ENCODE results near the gene KCNK16. TPM values are rescaled to one million over a fixed set of nuclear protein-coding genes. Genes with fewer than 3 reads are reported as not detected.
A peak's percentile ranks its signal among the peaks of the same experiment; 100 is the strongest.

The KCNK16 gene
- total and polyA plus RNA-seq, 2 of the 13 experiments (the other 11 are each of a cell fraction or from before 2014, with no cell fraction given): not detected

- TF ChIP-seq ZNF124 (CRISPR knock-in tag; IDR thresholded peaks at IDR 0.05): no peak
- TF ChIP-seq PHB2 (IDR thresholded peaks at IDR 0.05; ENCODE audit: partially characterized antibody): no peak
- no peak for TF ChIP-seq TEF (CRISPR knock-in tag; IDR thresholded peaks at IDR 0.05)
- no peak for TF ChIP-seq CSRNP2 (CRISPR knock-in tag; conservative IDR thresholded peaks at IDR 0.05; ENCODE audit: low read depth)
- no peak for TF ChIP-seq ZNF343 (CRISPR knock-in tag; IDR thresholded peaks at IDR 0.05)
- TF ChIP-seq KDM1A (CRISPR knock-in tag; IDR thresholded peaks at IDR 0.05): 0 out of 2 replicates have a peak, but pooled peaks have one; percentile 47
- no peak for TF ChIP-seq ZNF383 (CRISPR knock-in tag; IDR thresholded peaks at IDR 0.05; ENCODE audit: borderline replicate concordance)
- TF ChIP-seq ZNF44 (CRISPR knock-in tag; IDR thresholded peaks at IDR 0.05): no peak
- no peak for TF ChIP-seq ZNF576 (CRISPR knock-in tag; IDR thresholded peaks at IDR 0.05)
- no peak for TF ChIP-seq ZNF839 (CRISPR knock-in tag; IDR thresholded peaks at IDR 0.05; ENCODE audit: borderline replicate concordance)
- no peak for TF ChIP-seq SIN3A (IDR thresholded peaks at IDR 0.05; ENCODE audit: borderline replicate concordance, low read depth, low read length)
- TF ChIP-seq HMG20A (CRISPR knock-in tag; IDR thresholded peaks at IDR 0.05; ENCODE audit: borderline replicate concordance): peak; percentile 68; the same call in 1 of the 2 replicates
- TF ChIP-seq ZEB1 (IDR thresholded peaks at IDR 0.05; ENCODE audit: insufficient replicate concordance, low read depth): no peak
- TF ChIP-seq ATF7 (IDR thresholded peaks at IDR 0.05): no peak
- no peak for TF ChIP-seq ATF7 (CRISPR knock-in tag; IDR thresholded peaks at IDR 0.05)
- TF ChIP-seq KDM5A (IDR thresholded peaks at IDR 0.05; ENCODE audit: borderline replicate concordance, low read length): no peak
- no peak for TF ChIP-seq ZFP1 (CRISPR knock-in tag; IDR thresholded peaks at IDR 0.05)
- TF ChIP-seq PLSCR1 (CRISPR knock-in tag; IDR thresholded peaks at IDR 0.05; ENCODE audit: borderline replicate concordance): no peak
- no peak for TF ChIP-seq ZNF672 (CRISPR knock-in tag; IDR thresholded peaks at IDR 0.05)
- TF ChIP-seq ARHGAP35 (CRISPR knock-in tag; IDR thresholded peaks at IDR 0.05; ENCODE audit: borderline replicate concordance): no peak
- no peak for TF ChIP-seq ZSCAN31 (CRISPR knock-in tag; IDR thresholded peaks at IDR 0.05; ENCODE audit: low read depth)
- no peak for TF ChIP-seq SOX6 (IDR thresholded peaks at IDR 0.05)
- TF ChIP-seq SOX6 (CRISPR knock-in tag; IDR thresholded peaks at IDR 0.05): peak; percentile 72
- TF ChIP-seq SALL1 (CRISPR knock-in tag; IDR thresholded peaks at IDR 0.05): peak; percentile 79
- TF ChIP-seq ZNF737 (CRISPR knock-in tag; IDR thresholded peaks at IDR 0.05; ENCODE audit: borderline replicate concordance): no peak
- TF ChIP-seq ZNF703 (CRISPR knock-in tag; IDR thresholded peaks at IDR 0.05; ENCODE audit: borderline replicate concordance): no peak
- TF ChIP-seq HDAC1 (CRISPR knock-in tag; IDR thresholded peaks at IDR 0.05): peak; percentile 66; the same call in 1 of the 2 replicates
- no peak for TF ChIP-seq PBX2 (CRISPR knock-in tag; IDR thresholded peaks at IDR 0.05)
- no peak for TF ChIP-seq ZNF597 (CRISPR knock-in tag; IDR thresholded peaks at IDR 0.05)
Observed at GRCh38 chr6:39298061-39298460, 24.4 kb downstream of the KCNK16 start (continued).

Measured in HepG2 (cell line).